ENCODE measurements around the gene HMGXB3.
A peak's percentile ranks its signal among the peaks of the same experiment; 100 is the strongest.
"Not testable (repeated sequence)": the region's sequence is repeated elsewhere in the genome, so short reads cannot be mapped to it uniquely, and the experiment has no call there.

The HMGXB3 gene

DNA sequence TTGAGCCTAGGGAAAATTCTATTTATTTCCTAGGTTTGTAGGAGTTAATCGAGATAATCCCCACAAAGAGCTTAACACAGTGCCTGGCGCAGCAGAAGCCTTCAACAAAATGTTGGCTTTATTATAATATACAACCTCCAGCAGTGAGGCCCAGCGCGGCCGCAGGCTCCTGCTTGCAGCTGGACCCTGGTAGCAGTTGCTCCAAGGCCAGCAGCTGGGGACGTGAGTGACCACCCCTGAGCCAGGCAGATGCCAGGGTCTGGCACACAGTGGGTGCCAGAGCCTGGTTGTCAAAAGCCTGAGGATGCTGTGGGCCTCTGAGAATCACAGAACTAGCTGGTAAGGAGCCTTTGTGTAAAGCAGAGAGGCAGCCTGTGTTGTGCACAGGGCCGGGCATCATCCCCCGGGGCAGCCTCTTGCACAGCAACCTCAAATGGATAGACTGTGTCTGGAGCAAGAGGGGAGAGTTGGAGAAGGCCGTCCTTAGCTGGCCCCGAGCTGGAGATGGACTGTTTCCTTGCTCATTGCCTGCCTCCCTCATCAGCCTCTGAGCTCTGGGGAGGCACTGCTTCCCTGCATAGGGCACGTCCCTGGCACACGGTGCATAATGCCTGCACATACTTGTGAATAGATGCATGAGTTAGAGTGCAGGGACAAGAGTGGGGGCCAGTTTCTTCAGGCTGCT lies 68.6 kb downstream of the HMGXB3 start:
- DNase-seq (ENCODE audit: low read depth), result no peak

- DNase-seq (ENCODE audit: low read depth), result no peak
Observed at GRCh38 chr5:150069672-150070627, 69.4 kb downstream of the HMGXB3 start.

DNA sequence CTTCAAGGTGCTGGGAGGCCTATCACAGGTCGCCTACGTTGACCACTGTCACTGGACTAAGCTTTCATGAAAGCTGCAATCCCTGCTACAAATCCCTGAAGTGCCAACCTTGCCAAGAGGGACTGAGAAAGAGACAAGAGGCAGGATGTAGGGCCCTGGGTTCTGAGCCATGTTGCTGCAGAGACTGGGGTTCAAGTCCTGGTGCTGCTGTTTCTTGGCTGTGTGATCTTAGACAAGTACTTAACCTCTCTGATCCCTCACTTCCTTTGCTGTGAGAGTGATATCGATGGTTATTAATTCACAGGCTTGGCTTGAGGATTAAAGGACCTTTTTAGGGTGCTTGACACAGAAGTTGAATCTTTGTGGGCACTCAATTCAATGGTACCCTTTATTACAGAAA lies 70.3 kb downstream of the HMGXB3 start:
- no peak for DNase-seq (ENCODE audit: low read depth)

DNA sequence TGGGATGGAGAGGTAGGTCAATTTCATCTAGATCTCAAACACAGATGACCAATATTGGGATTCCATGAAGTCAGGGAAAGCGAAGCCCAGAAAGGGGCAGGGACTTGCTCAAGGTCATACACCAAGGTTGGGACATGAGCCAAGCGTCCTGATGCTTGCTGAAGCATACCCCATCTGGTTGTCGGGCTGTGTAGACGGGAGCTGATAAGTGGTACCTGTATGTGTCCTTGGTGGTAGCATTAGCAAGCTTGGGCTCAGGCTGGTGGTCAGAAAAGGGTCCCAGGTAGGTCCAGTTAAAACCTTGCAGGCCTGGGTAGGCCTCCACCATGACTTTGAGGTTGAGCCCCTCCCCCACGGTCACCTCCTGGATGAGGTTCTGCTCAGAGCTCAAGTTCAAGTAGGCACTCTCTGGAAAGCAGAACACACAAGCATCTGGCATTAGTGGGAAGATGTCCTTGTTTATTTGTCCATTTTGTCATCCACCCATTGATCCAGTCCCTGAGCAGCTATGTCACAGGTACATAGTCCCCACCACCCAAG lies 72.6 kb downstream of the HMGXB3 start:
- DNase-seq (ENCODE audit: low read depth), result no peak

DNA sequence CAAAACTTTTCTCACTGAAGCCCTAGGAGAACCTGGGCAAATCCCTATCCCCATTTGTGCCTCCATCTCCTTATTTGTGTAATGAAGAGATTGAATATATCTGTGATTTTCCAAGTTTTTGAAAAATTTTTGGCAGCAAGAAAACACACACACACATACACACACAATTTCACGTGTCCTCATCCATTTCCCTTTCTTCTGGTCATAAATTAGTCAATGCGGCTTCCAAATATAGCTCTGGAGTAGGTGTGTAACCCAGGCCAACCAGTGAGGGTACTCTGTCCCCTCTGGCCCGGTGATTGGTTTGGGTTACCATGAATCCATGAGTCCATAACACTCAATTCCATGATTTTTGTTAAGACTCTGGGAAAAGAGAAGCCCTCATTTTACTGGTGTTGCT lies 73.1 kb downstream of the HMGXB3 start:
- DNase-seq (ENCODE audit: low read depth), result no peak

DNA sequence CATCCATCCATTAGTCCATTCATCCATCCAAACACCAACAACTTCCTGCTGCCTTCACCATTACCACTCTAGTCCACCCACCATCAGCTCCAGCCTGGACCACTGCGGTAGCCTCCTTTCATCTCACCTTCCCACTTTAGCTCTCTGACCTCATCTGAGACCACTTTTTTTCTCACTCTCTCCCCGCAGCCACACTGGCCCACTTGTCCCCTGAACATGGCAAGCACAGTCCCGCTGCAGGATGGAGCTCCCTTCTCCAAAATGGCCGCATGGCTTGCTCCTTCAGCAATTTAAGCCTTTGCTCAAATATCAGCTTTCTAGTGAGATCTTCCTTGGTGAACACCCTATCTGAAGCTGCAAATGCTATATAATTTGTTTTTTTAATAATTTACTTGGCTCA lies 74.7 kb downstream of the HMGXB3 start:
- DNase-seq (ENCODE audit: low read depth), result no peak

DNA sequence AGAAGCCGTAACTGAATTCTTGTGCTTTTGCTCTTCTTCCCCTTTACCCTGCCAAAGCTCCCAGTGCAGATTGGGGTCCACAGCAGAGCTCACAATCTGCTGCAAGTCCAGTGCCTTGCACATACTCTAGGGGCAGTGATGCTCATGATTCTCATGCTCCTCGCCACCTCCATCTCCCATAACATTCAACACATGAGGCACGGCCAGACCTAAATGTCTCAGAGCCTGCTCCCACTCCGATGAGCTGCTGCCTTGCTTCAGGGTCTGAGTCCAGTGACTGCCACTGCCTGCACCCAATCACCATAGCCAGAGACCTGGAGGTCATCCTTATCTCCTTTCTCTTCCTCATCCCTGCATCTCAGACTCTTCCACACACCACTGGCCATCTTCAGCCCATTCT lies 75.3 kb downstream of the HMGXB3 start:
- no peak for DNase-seq (ENCODE audit: low read depth)

- DNase-seq (ENCODE audit: low read depth), result no peak
Observed at GRCh38 chr5:150077060-150077459, 76.5 kb downstream of the HMGXB3 start.

DNA sequence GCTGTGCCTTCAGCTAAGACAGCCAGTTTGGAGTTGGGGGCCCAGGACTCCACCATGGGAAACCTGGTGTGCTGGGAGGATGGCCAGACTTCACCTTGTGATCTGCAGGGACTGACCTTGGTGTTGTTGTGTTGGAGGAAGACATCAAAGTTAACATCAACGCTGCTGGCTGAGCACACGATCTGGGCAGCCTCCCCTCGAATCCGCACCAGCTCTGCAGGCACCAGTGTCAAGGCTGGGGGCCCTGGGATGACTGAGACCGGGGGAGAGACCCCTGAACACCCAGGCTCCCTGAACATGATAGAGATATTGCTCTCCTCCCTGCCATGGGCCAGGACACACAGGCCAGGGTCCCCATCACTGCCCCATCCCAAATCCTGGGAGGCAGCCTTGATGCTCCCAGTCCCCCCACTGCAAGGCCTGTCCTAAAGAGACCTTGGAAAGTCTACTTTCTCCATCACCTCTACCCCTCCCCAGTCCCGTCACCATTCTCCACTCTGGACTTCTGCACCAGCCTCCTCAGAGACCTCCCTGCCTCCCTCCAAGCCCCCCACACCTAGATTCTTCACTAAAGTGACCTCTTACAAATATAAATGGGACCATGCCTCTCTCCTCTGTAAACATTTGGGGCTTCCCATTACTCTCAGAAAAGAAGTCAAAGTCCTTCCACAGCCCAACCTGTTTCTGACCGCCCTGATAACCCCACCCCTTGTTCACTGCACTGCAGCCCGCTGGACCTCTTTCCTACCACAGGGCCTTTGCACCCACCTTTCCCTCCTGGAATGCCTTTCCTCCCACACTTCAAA lies 77.7 kb downstream of the HMGXB3 start:
- no peak for DNase-seq (ENCODE audit: low read depth)

DNA sequence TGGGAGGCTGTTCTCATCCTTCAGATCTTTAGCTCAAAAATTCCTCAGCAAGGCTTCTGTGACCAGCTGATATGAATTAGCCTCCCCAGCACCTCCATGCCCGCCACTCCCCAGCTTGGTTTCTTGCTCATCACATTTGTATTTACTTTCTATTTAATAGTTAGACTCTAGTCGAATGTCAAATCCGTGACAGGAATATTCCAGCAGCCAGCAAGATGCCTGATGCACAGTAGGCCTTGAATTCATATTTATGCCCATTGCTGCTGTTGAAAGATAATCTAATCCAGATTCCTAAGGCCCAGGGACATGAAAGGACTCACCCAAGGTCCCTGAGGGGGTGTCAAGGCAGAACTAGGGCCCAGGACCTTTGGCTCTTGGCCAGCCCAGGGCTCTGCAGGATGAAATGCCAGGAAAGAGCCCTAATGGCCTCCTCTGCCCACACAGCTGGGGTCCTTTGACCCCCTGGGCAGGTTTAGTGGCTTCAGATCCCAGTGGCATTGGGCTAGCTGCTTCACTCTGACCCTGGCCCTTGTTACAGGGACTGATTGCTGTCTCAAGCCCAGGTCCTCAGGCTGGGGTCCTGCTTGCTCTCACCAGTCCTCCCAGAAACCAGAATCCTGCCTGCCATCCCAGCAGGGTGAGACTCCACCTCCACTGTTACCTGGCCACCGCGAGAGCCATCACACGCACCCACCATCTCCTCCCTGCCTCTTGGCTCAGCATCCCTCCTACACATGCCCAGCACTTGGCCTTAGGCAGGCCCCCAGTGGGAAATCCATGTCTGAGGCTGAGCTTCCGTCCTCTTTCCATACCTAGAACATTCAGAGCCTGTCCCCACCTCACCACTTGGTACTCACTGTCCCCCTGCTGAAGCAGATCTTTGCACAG lies 78.5 kb downstream of the HMGXB3 start:
- DNase-seq (ENCODE audit: low read depth), result peak; percentile 25

GRCh38 chr5:150079909-150080461 lies 79.4 kb downstream of the HMGXB3 start:
- DNase-seq (ENCODE audit: low read depth), result no peak

GRCh38 chr5:150080696-150081435 lies 80.3 kb downstream of the HMGXB3 start:
- DNase-seq (ENCODE audit: low read depth), result no peak

DNA sequence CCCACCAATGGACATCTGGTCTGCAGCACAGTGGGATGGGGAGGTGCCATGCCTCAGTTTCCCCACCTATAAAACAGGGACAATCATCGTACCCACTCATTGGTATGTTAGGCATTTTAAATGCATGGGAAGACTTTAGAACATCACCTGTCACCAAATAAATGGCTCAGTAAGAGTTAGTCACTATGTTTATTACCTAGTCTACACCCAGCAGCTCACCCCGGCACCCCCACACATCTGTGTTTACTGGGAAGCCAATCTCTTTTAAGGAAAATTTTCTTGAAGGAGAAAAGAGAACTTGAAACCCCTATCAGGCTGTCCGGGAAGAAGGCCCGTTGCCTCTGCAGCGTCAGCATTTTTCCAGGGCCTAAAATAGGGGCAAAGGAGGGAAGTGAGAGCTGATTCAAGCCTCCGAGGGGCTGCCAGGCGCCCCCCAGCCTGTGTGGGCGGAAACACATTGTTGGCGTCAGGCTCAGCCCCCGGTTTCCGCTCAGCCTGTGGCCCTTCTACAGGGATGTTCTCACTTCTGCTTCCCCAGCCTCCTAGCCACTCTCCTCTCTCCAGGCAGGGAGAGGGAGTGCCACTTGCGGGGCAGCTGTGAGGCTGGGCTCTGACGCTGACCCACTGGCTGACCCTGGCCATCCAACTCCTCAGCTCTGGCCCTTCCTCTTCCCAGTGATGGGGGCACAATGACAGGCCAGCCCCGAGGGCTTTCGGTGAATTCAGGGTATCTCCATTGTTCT lies 81.2 kb downstream of the HMGXB3 start:
- peak; percentile 19 for DNase-seq (ENCODE audit: low read depth)

DNA sequence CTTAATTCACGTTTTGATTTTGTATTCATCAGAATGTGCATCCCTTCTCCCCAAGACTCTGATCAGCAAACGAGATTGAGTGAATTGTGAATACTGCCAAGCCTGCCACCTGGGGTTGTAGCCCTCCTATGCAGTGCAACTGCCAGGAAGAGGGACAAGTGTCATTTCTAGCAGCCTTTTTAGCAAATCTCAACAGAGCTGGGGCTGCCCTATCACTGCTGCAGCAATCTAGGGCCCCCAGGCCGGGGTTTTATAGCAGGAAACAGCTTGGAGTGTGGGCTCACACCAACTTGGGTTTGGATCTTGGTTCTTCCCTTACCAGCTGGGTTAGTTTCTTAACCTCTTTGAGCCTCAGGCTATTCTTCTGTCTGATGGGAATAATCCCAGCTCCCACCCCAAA lies 81.8 kb downstream of the HMGXB3 start:
- no peak for DNase-seq (ENCODE audit: low read depth)

DNA sequence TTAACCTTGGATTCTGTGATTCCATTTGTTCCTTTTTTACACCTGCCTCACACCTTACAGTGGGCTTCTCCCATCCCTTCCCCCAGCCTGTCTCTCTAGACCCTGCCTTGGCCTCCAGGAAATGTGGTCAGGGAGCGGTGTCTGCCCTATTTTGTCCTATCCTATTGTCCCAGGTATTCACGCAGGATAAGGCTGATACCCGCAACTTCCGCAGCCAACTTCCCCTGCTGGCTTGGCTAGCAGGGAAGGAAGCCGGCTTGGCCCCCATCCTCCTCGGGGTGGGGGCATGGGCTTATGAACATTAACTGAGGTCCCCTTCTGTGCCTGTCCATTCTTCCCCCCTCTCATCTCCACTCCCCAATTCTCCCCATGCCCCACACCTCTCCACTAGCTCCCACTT lies 82.3 kb downstream of the HMGXB3 start:
- no peak for DNase-seq (ENCODE audit: low read depth)

- not testable (repeated sequence) for DNase-seq (ENCODE audit: low read depth)
Observed at GRCh38 chr5:150084754-150085153, 84.2 kb downstream of the HMGXB3 start.

DNA sequence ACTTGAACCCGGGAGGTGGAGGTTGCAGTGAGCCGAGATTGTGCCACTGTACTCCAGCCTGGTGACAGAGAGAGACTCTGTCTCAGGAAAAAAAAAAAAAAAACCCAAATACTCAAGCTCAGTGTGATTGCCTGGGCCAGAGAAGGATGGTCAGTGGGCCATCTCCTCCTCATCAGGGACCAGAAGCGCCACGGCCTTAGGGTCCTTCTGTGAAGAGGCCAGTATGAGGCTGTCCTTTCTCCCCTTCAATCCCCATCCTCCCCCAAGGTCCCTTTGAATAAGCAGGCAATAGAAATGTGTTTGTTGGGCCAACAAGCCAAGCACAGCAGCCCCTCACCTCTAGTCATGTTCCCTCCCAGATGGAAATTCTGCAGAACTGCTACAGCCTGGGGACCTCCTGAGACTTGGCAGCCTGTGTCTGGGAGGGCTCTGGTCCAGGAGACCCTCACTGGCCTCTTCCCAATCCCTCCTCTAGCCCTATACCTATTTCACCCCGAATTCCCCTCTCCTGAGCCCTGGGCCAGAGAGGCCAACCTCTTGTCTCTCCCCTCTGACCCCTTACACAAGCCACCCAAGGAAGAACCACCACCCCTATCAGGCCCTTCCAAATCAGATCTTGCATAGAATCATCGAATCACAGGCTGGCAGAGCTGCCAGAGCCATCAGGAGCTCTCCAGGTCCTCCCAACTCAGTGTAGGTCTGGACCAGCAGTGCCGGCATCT lies 84.8 kb downstream of the HMGXB3 start:
- no peak for DNase-seq (ENCODE audit: low read depth)

DNA sequence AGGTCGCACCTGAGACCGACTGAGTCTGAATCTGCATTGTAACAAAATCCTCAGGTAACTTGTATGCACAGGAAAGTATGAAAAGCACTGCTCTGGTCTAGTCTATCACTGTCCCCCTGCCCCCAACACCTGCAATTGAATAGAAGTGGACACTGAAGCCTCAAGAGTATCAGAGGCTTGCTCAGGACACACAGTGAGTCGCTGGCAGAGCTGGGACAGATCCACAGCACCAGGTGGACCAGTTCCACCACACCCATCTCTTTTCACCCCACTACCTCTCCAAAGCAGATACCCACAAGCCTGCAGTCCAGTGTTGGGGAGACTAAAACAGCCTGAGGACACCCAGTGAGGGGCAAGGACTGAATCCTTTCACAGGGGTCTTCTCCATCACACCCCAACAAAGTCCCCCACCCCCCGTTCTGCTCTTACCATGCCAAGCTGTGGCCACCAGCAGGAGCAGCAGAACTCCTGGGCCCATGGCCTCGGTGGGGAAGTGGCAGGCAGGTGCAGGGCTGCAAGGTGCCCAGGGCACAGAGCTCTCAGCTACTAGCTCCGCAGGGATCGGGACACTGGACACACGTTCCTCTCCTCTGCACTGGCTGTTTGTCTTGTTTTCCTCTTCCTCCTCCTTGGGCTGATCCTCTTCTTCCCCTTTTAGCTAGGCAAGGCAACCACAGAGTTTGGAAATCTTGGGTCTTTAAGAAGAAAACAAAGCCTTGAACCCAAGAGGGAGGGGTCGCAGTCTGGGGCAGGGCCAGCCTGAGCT lies 85.6 kb downstream of the HMGXB3 start, which contains the start of gene CSF1R:
CSF1R (minus strand) TSS at position 605 of the 766 bp plus-strand sequence; CDS start at position 478, 127 bp downstream.
- DNase-seq (ENCODE audit: low read depth), result no peak

Data from EH (cell line).